Endothelial cell of umbilical vein (primary cell): ENCODE results near the gene ANO4.

Experiments
- POLR2A ChIP-seq: IDR thresholded peaks from 2 replicates; pipeline ENCODE4 v1.6.1; 2012; ENCODE audit warnings: low read depth, mild to moderate bottlenecking, control low read depth, low read length
- POLR2AphosphoS5 ChIP-seq: IDR thresholded peaks from 2 replicates; pipeline ENCODE4 v1.6.1; 2012; ENCODE audit warnings: low read depth, mild to moderate bottlenecking, control low read depth, low read length, moderate library complexity; ENCODE audit not compliant: insufficient read depth
- TF ChIP-seq, protein P1 (sequence below), 2 donors: IDR thresholded peaks; 1 replicate in 1 of 2; 2 replicates in 1 of 2; pipeline ENCODE4 v1.5.1; 2011; ENCODE audit warnings: low read length in 2 of 2, mild to moderate bottlenecking in 2 of 2, moderate library complexity in 2 of 2, control low read depth in 1 of 2, inconsistent platforms in 1 of 2, low read depth in 1 of 2; ENCODE audit not compliant: insufficient read depth in 1 of 2; ENCODE audit errors: extremely low read depth in 1 of 2

DNA sequence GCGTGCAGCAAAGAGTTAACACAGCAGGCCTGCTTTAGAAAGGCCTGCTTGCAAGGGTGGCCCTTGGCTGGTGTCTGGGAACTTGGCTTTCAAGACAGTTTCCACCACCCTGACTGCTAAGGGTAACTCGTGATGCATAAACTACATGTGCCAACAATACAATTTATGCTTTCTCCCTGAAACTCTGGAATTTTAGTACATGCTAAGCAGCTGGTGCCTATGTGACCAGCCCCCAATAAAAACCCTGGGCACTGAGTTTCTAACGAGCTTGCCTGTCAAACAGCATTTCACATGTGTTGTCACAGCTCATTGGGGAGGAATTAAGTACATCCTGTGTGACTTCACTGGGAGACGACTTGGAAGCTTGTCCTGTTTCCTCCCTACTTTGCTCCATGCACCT lies 282.3 kb downstream of the ANO4 start:
- TF ChIP-seq, protein P1, sequence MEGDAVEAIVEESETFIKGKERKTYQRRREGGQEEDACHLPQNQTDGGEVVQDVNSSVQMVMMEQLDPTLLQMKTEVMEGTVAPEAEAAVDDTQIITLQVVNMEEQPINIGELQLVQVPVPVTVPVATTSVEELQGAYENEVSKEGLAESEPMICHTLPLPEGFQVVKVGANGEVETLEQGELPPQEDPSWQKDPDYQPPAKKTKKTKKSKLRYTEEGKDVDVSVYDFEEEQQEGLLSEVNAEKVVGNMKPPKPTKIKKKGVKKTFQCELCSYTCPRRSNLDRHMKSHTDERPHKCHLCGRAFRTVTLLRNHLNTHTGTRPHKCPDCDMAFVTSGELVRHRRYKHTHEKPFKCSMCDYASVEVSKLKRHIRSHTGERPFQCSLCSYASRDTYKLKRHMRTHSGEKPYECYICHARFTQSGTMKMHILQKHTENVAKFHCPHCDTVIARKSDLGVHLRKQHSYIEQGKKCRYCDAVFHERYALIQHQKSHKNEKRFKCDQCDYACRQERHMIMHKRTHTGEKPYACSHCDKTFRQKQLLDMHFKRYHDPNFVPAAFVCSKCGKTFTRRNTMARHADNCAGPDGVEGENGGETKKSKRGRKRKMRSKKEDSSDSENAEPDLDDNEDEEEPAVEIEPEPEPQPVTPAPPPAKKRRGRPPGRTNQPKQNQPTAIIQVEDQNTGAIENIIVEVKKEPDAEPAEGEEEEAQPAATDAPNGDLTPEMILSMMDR (IDR thresholded peaks at IDR 0.05; ENCODE audit: extremely low read depth in 1 of 2, insufficient read depth in 1 of 2, low read depth in 1 of 2, low read length in 2 of 2) = no peak
- no peak for TF ChIP-seq POLR2AphosphoS5
- TF ChIP-seq POLR2A = no peak
